ENCODE results near the gene CTLA4.
"Not testable (repeated sequence)": the region's sequence is repeated elsewhere in the genome, so short reads cannot be mapped to it uniquely, and the experiment has no call there.

CTLA4 gene

GRCh38 chr2:203873461-203873860, 5.9 kb downstream of the CTLA4 start:
- TF ChIP-seq SUZ12 (IDR thresholded peaks at IDR 0.05): no peak
- TF ChIP-seq PKNOX1 (IDR thresholded peaks at IDR 0.05): no peak
- no peak for DNase-seq (ENCODE audit: extremely low spot score)
- POLR2A ChIA-PET: no interaction called here
- CTCF ChIA-PET: no interaction called here

GRCh38 chr2:203873921-203874631, 6.5 kb downstream of the CTLA4 start:
- TF ChIP-seq TARDBP (IDR thresholded peaks at IDR 0.05): no peak
- TF ChIP-seq ZNF384 (IDR thresholded peaks at IDR 0.05): no peak
- no peak for TF ChIP-seq ELF4 (IDR thresholded peaks at IDR 0.05)
- no peak for TF ChIP-seq FOXM1 (IDR thresholded peaks at IDR 0.05; ENCODE audit: borderline replicate concordance)
- TF ChIP-seq PKNOX1 (IDR thresholded peaks at IDR 0.05): no peak
- TF ChIP-seq LEF1 (IDR thresholded peaks at IDR 0.05; ENCODE audit: borderline replicate concordance): no peak
- TF ChIP-seq CTBP1 (IDR thresholded peaks at IDR 0.05; ENCODE audit: borderline replicate concordance): no peak
- no peak for TF ChIP-seq NFRKB (IDR thresholded peaks at IDR 0.05)
- no peak for TF ChIP-seq L3MBTL2 (conservative IDR thresholded peaks at IDR 0.05)
- TF ChIP-seq BHLHE40 (IDR thresholded peaks at IDR 0.05; ENCODE audit: borderline replicate concordance): no peak
- no peak for TF ChIP-seq HDGF (IDR thresholded peaks at IDR 0.05; ENCODE audit: borderline replicate concordance)
- no peak for DNase-seq (ENCODE audit: extremely low spot score)
- ChIA-PET CTCF (no interaction called here), POLR2A (no interaction called here)

GRCh38 chr2:203875471-203875870, 7.9 kb downstream of the CTLA4 start:
- ChIA-PET CTCF (no interaction called here), POLR2A (no interaction called here)
- TF ChIP-seq PKNOX1 (IDR thresholded peaks at IDR 0.05) (no peak), CTBP1 (IDR thresholded peaks at IDR 0.05; ENCODE audit: borderline replicate concordance) (no peak), NFRKB (IDR thresholded peaks at IDR 0.05) (no peak), HDGF (IDR thresholded peaks at IDR 0.05; ENCODE audit: borderline replicate concordance) (no peak), SUZ12 (IDR thresholded peaks at IDR 0.05) (no peak), TARDBP (IDR thresholded peaks at IDR 0.05) (no peak), FOXA1 (IDR thresholded peaks at IDR 0.05) (no peak), FOXK2 (IDR thresholded peaks at IDR 0.05) (no peak), ELF4 (IDR thresholded peaks at IDR 0.05) (no peak)
- DNase-seq (ENCODE audit: extremely low spot score): no peak

GRCh38 chr2:203876328-203876727, 8.8 kb downstream of the CTLA4 start:
- ChIA-PET CTCF (no interaction called here), POLR2A (no interaction called here)
- DNase-seq (ENCODE audit: extremely low spot score): no peak
- TF ChIP-seq CTBP1 (IDR thresholded peaks at IDR 0.05; ENCODE audit: borderline replicate concordance) (no peak), L3MBTL2 (conservative IDR thresholded peaks at IDR 0.05) (no peak), SP1 (IDR thresholded peaks at IDR 0.05) (no peak), ZNF384 (IDR thresholded peaks at IDR 0.05) (no peak), HDGF (IDR thresholded peaks at IDR 0.05; ENCODE audit: borderline replicate concordance) (no peak), FOXM1 (IDR thresholded peaks at IDR 0.05; ENCODE audit: borderline replicate concordance) (no peak), ARNT (IDR thresholded peaks at IDR 0.05) (no peak), NFRKB (IDR thresholded peaks at IDR 0.05) (no peak), FOXA1 (IDR thresholded peaks at IDR 0.05) (no peak), LEF1 (IDR thresholded peaks at IDR 0.05; ENCODE audit: borderline replicate concordance) (no peak)

GRCh38 chr2:203878063-203878462, 10.5 kb downstream of the CTLA4 start:
- ChIA-PET POLR2A (no interaction called here), CTCF (no interaction called here)
- DNase-seq (ENCODE audit: extremely low spot score): no peak
- no peak for TF ChIP-seq LEF1 (IDR thresholded peaks at IDR 0.05; ENCODE audit: borderline replicate concordance)
- no peak for TF ChIP-seq ZNF384 (IDR thresholded peaks at IDR 0.05)
- TF ChIP-seq ARNT (IDR thresholded peaks at IDR 0.05): no peak
- TF ChIP-seq FOXK2 (IDR thresholded peaks at IDR 0.05): no peak
- TF ChIP-seq NFRKB (IDR thresholded peaks at IDR 0.05): no peak
- no peak for TF ChIP-seq SP1 (IDR thresholded peaks at IDR 0.05)
- no peak for TF ChIP-seq PKNOX1 (IDR thresholded peaks at IDR 0.05)
- TF ChIP-seq FOXM1 (IDR thresholded peaks at IDR 0.05; ENCODE audit: borderline replicate concordance): no peak
- TF ChIP-seq BHLHE40 (IDR thresholded peaks at IDR 0.05; ENCODE audit: borderline replicate concordance): no peak
- TF ChIP-seq FOXA1 (IDR thresholded peaks at IDR 0.05): no peak
- TF ChIP-seq TARDBP (IDR thresholded peaks at IDR 0.05): no peak
- no peak for TF ChIP-seq ELF4 (IDR thresholded peaks at IDR 0.05)

- ChIA-PET POLR2A (interaction anchor here (1.2 kb wide), 1 partner anchor 1246 kb away, joined by 3 read pairs; no protein-coding TSS in a partner anchor), CTCF (no interaction called here)
- TF ChIP-seq LEF1 (IDR thresholded peaks at IDR 0.05; ENCODE audit: borderline replicate concordance) (no peak), ELF4 (IDR thresholded peaks at IDR 0.05) (no peak), CTBP1 (IDR thresholded peaks at IDR 0.05; ENCODE audit: borderline replicate concordance) (no peak), BHLHE40 (IDR thresholded peaks at IDR 0.05; ENCODE audit: borderline replicate concordance) (no peak), FOXK2 (IDR thresholded peaks at IDR 0.05) (no peak), ARNT (IDR thresholded peaks at IDR 0.05) (no peak), PKNOX1 (IDR thresholded peaks at IDR 0.05) (no peak), SUZ12 (IDR thresholded peaks at IDR 0.05) (no peak), SP1 (IDR thresholded peaks at IDR 0.05) (no peak), TARDBP (IDR thresholded peaks at IDR 0.05) (no peak), ZNF384 (IDR thresholded peaks at IDR 0.05) (no peak), FOXM1 (IDR thresholded peaks at IDR 0.05; ENCODE audit: borderline replicate concordance) (no peak), HDGF (IDR thresholded peaks at IDR 0.05; ENCODE audit: borderline replicate concordance) (no peak), NFRKB (IDR thresholded peaks at IDR 0.05) (no peak), FOXA1 (IDR thresholded peaks at IDR 0.05) (no peak), L3MBTL2 (conservative IDR thresholded peaks at IDR 0.05) (no peak)
- DNase-seq (ENCODE audit: extremely low spot score): no peak
Observed at GRCh38 chr2:203880557-203881125, 13.1 kb downstream of the CTLA4 start.

- CTCF ChIA-PET: not testable (repeated sequence)
Observed at GRCh38 chr2:203881185-203881584, 13.6 kb downstream of the CTLA4 start.

More at GRCh38 chr2:203881185-203881584, 13.6 kb downstream of the CTLA4 start:
- POLR2A ChIA-PET; DNase-seq (ENCODE audit: extremely low spot score): not testable (repeated sequence)

Data from HEK293T (cell line).